Testis (tissue), 3 donors: ENCODE results near the gene PCNX1. TPM values are rescaled to one million over a fixed set of nuclear protein-coding genes. Genes with fewer than 3 reads are reported as not detected.

ENCODE experiments used
- DNase-seq: peaks from one replicate; pipeline ENCODE4 v3.0.0-alpha.2; 2019
- H3K27ac ChIP-seq, 2 donors: fragments of 200-600 bp; sonication (generic); one replicate each; pipeline ENCODE4 v1.5.1; 2019
- H3K27me3 ChIP-seq: fragments of 200-600 bp; sonication (generic); one replicate; pipeline ENCODE4 v1.5.1; 2019
- H3K36me3 ChIP-seq: fragments of 200-600 bp; sonication (generic); one replicate; pipeline ENCODE4 v1.5.1; 2017; ENCODE audit warnings: low read depth; ENCODE audit errors: missing control alignments
- H3K4me1 ChIP-seq: fragments of 200-600 bp; sonication (generic); one replicate; pipeline ENCODE4 v1.5.1; 2019
- H3K4me3 ChIP-seq, 2 donors: fragments of 200-600 bp; sonication (generic); one replicate each; pipeline ENCODE4 v1.5.1; 2017 to 2019
- H3K9me3 ChIP-seq: fragments of 200-600 bp; sonication (generic); one replicate; pipeline ENCODE4 v1.5.1; 2017
- CTCF ChIP-seq, 3 experiments: fragments of 450-650 bp in 2 of 3; fragments of 200-600 bp in 1 of 3; sonication (generic) in 1 of 3; IDR thresholded peaks; one replicate each; pipeline ENCODE4 v1.5.1; 2016 to 2019; ENCODE audit warnings: antibody characterized with exemption in 3 of 3, mild to moderate bottlenecking in 2 of 3, moderate library complexity in 1 of 3
- POLR2A ChIP-seq: fragments of 450-650 bp; IDR thresholded peaks from one replicate; pipeline ENCODE4 v1.6.1; 2017; ENCODE audit warnings: antibody characterized with exemption, mild to moderate bottlenecking, moderate library complexity
- WGBS, 2 donors: methylation state at CpG; one replicate each; pipeline ENCODE4 v1.1.5; 2018; 5-methylcytosine and 5-hydroxymethylcytosine counted together
- intact Hi-C: fragments of 100-400 bp; cut with DNase I; formaldehyde crosslinking; loops from one replicate; pipeline ENCODE4 v1.15.1; 2023; ENCODE audit warnings: low total_unique reads
- polyA plus RNA-seq: library from polyadenylated mRNA; stranded (reverse); fragments of 350-450 nt; fragmentation: Illumina TruSeq; extraction: RNeasy Lipid Tissue Mini Kit (QIAGEN cat#74804); gene quantifications from one replicate; pipeline ENCODE4 v1.2.3, GENCODE V29; 2014; ENCODE audit warnings: low read depth, low replicate concordance; ENCODE audit not compliant: insufficient read depth
- total RNA-seq, 2 donors: library from RNA; depleted of rRNA; stranded (reverse); fragments of >200 nt; gene quantifications; one replicate each; pipeline ENCODE4 v1.2.3, GENCODE V29; 2016

Gene PCNX1
- total and polyA plus RNA-seq, 3 donors from 2014 or later: 70.9 to 123 (median 105) TPM

GRCh38 chr14:71070169-71070568 is 162.9 kb downstream of the PCNX1 start:
- Histone ChIP-seq H3K4me3 (no peak overlapping the region), H3K27me3 (no peaks in the 10 kb centered on the region), H3K9me3 (no peaks in the 10 kb centered on the region), H3K36me3 (no peaks in the 10 kb centered on the region), H3K4me1 (no peaks in the 10 kb centered on the region), H3K27ac (no peak overlapping the region)
- no peak for TF ChIP-seq POLR2A
- no peak for TF ChIP-seq CTCF (IDR thresholded peaks at IDR 0.05)
- 88 to 95% methylated on average over 1 of the region's 1 CpG for WGBS, 2 donors
- DNase-seq: no peak
- intact Hi-C loops: no loop called here

- 59 to 69% methylated on average over 1 of the region's 1 CpG for WGBS, 2 donors
- Histone ChIP-seq H3K9me3 (no peaks in the 10 kb centered on the region), H3K27me3 (no peaks in the 10 kb centered on the region), H3K4me1 (no peaks in the 10 kb centered on the region), H3K36me3 (no peaks in the 10 kb centered on the region), H3K27ac (no peak overlapping the region), H3K4me3 (no peak overlapping the region)
- intact Hi-C loops: no loop called here
- DNase-seq: no peak
- TF ChIP-seq POLR2A (no peak), CTCF (IDR thresholded peaks at IDR 0.05) (no peak)
Observed at GRCh38 chr14:71071042-71071441, 163.8 kb downstream of the PCNX1 start.

- Histone ChIP-seq H3K9me3 (no peaks in the 10 kb centered on the region), H3K4me3 (no peak overlapping the region), H3K27ac (no peak overlapping the region), H3K27me3 (no peaks in the 10 kb centered on the region), H3K4me1 (no peaks in the 10 kb centered on the region), H3K36me3 (no peaks in the 10 kb centered on the region)
- TF ChIP-seq POLR2A (no peak), CTCF (IDR thresholded peaks at IDR 0.05) (no peak)
- DNase-seq: no peak
- 92 to 94% methylated on average over 1 of the region's 1 CpG for WGBS, 2 donors
- intact Hi-C loops: no loop called here
Observed at GRCh38 chr14:71076462-71077092, 169.3 kb downstream of the PCNX1 start.

GRCh38 chr14:71078500-71078899 is 171.2 kb downstream of the PCNX1 start:
- intact Hi-C loops: no loop called here
- 89 to 95% methylated on average over 2 of the region's 2 CpGs for WGBS, 2 donors
- Histone ChIP-seq H3K27ac (no peak overlapping the region), H3K9me3 (no peaks in the 10 kb centered on the region), H3K4me3 (no peak overlapping the region), H3K27me3 (no peaks in the 10 kb centered on the region), H3K4me1 (no peaks in the 10 kb centered on the region), H3K36me3 (no peaks in the 10 kb centered on the region)
- no peak for DNase-seq
- TF ChIP-seq CTCF (IDR thresholded peaks at IDR 0.05) (no peak), POLR2A (no peak)

- intact Hi-C loops: no loop called here
- Histone ChIP-seq H3K27me3 (no peaks in the 10 kb centered on the region), H3K36me3 (no peaks in the 10 kb centered on the region), H3K4me3 (no peak overlapping the region), H3K9me3 (no peaks in the 10 kb centered on the region), H3K4me1 (no peaks in the 10 kb centered on the region), H3K27ac (no peak overlapping the region)
- WGBS, 2 donors: 91 to 93% methylated on average over 7 of the region's 7 CpGs
- DNase-seq: no peak
- TF ChIP-seq POLR2A (no peak), CTCF (IDR thresholded peaks at IDR 0.05) (no peak)
Observed at GRCh38 chr14:71086567-71086966, 179.3 kb downstream of the PCNX1 start.
